ENCODE data around the gene LPAR5.

Gene LPAR5

DNA sequence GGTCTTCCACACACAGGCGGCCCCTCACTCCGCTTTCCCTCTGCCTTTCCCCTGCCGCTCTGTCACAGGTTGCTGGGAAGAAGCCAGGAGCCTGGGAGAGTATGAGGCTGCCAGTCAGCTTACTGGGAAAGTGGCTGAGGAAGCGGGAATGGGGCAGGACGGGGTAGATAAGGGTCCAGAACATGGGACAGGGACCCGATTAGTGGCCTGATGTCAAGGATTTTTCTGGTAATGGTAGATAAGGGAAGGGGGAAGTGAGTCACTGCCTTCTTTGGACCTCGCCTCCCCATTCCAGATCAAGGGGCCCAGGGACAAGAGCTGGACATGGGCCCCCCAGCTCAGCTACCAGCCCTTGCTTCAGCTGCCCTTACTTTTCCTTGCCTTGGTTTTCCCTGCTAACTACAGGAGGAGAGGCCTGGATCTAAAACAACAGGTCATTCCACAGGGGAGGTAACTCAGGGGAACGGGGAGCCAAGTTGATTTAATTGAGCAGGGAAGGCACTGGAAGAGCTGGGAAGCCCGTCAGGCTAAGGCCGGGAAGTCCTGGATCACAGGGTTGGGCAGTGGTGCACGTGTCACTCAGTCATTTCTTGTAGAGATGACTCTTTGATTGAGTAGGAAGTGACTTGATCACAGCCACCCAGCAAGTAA lies 3.5 kb upstream of the LPAR5 start:
- in situ Hi-C loops (cut with MboI; ENCODE audit: low sequenced_read_pairs): no loop called here

DNA sequence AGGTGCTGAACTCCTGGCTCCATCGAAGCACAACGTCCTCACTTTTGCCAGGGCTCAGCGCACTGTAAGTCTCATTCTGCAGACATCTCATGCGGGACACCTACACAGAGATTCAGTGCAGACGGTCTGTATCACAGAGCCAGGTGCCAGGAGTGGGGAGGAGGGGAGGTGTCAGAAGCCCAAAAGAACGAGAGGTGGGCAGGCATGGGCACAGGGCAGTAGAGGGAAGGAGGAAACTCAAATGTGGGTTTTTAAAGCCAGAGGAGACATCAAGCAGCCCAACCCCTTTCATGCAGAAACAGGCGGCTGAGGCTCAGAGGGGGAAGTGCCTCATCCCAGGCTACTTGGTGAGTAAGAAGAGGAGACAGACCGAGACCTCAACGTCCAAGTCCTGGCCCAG lies 2.5 kb upstream of the LPAR5 start:
- in situ Hi-C loops (cut with MboI; ENCODE audit: low sequenced_read_pairs): no loop called here

DNA sequence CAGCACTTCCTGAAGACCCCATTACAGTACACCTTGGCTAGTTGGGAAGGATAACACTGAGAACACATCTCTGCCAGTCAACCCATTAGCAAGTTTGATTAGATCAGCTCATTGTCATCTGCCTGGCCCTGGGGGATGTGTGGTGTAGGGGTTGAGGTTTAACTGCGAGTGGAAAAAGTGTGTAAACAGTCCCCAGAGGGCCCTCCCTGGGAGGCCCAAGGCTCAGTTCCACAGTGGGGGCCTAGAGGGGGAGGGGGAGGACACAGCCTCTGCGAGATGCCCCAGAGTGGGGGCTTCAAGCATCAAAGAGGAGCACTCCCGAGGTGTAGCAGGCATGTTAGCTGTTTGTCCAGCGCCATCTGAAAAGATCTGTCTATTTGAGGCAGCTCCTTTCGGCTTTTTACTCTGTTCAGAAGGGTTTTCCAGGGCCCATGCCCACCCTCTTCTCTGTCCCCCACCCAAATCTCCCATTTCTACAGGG lies 344 bp downstream of the LPAR5 start:
- in situ Hi-C loops (cut with MboI; ENCODE audit: low sequenced_read_pairs): no loop called here

DNA sequence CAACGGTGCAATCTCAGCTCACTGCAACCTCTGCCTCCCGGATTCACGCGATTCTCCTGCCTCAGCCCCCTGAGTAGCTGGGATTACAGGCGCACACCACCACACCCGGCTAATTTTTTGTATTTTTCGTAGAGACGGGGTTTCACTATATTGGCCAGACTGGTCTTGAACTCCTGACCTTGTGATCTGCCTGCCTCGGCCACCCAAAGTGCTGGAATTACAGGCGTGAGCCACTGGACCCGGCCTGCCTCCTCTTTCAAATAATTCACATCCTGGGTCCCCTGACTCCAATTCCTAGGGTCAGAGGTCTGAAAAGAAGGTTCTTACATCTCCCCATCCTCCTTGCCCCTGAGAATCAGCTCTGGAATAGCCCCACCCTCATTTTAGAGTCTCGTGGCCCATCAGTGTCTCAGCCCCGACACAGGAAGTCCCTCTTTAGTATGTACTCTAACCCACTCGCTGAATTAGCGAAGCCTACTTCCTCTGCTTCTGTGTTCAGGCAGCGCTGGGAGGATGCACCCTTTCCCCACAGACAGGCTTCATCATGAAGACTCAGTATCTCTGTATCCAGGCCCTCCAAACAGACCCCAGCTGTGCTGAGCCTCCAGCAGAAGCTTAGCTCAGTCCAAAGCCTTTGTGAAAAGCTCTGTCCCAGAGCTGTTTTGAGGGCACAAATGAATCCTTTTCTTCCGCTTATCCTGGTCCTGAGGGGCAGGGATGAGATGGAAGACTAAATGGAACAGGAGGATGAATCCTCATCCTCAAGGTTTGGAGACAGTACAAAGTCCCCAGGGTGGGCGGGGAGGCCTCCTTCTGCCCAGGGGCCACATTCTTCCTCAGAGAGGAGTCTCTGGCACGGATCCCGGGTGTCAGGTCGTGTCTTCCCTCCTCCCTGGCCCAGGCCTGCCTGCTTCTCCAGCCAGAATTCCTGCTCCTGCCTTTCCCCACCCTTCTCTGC lies 3.5 kb downstream of the LPAR5 start:
- in situ Hi-C loops (cut with MboI; ENCODE audit: low sequenced_read_pairs): no loop called here

DNA sequence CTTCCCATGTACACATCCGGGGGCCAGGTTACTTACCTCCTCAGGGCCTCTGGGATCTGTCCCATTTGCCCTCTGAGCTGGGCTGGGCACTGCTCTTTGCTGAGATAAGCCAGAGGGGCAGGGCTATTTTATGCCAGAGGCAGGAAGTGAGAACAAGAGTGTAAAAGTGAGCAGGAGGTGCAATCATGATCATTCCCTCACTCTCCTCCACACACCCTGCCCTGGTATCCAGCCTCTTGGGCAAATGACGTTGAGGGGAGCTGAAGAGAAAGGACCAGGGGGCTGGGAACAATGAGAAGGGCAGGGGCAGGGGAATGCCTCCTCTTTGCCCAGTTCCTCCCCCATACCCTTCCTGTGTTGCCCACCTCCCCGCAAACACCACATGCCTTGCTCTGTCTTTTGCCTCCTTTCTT lies 4.2 kb downstream of the LPAR5 start:
- in situ Hi-C loops (cut with MboI; ENCODE audit: low sequenced_read_pairs): no loop called here

DNA sequence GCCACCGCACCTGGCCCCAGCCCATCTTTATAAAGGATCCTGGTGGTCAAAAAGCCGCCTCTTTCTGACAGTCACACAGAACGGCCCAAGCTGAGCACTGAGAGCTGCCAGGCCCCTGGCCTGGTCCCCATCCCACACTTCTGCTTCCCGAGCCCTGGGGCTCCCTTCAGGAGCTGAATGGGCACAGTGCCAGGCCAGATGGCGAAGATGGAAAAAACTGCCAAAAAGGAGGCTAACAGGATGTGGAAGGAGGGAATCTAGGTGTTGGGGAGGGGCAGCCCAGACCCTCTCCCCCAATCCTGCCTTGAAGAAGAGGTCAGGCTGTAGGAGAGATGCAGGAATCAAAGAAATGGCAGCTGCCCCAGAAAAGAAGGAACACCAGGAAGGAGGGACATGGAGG lies 5.0 kb downstream of the LPAR5 start:
- in situ Hi-C loops (cut with MboI; ENCODE audit: low sequenced_read_pairs): no loop called here

DNA sequence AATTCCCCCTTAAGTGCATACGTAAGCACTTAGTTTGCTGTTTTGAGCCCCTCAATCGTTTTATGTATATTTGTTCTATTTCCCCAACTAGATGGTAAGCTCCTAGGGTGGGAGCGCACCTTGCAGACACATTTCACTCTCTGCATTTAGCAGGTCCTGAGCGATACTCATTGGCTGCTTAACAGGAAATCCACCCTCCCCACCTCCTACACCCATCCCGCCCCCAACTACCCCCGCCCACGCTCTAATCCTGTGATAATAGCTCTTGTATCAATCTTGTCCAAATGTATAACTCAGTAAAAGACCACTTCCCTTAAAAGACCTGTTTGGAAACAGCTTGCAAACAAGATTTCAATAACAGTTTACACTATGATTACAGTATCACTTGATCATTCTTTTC lies 8.1 kb downstream of the LPAR5 start:
- in situ Hi-C loops (cut with MboI; ENCODE audit: low sequenced_read_pairs): no loop called here

DNA sequence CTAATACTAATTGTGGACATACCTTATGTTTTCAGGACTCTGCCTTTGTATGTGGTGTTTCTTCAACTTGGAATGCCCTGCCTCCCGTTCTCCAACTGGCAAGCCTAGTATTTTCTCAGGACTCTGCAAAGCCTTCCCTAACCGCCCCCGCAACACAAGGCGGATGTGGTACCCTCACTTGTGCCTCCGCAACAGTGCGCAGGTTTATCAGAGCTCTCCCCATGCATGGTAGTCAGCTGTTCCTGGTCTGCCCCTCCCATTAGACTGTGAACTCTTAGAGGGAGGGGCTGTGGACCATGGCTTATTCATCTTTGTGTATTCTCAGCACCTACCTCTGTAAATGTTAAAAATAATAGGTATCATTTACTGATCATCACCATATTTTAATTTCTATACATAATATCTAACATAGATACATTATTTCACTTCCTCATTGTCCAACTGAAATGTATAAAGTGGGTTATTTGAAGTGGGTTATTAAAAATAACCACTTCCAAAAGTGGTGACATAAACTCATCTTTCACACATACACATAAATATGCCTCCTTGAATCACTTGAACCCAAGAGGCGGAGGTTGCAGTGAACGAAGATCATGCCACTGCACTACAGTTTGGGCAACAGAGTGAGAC lies 9.0 kb downstream of the LPAR5 start:
- in situ Hi-C loops (cut with MboI; ENCODE audit: low sequenced_read_pairs): no loop called here

DNA sequence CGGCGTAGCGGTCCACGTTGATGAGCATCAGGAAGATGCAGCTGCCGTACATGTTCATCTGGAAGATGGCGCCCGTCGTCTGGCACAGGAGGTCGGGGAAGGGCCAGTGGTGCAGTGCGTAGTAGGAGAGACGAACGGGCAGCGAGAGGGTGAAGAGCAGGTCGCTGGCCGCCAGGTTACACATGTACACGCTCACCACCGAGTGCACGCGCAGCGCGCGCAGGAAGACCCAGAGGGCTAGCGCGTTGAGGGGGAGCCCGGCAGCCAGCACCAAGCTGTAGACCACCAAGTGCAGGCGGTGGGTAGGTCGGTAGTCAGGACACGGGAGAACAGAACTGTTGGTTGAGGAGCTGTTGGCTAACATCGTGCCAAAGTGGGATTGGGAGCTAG lies 14.9 kb downstream of the LPAR5 start:
- in situ Hi-C loops (cut with MboI; ENCODE audit: low sequenced_read_pairs): no loop called here

DNA sequence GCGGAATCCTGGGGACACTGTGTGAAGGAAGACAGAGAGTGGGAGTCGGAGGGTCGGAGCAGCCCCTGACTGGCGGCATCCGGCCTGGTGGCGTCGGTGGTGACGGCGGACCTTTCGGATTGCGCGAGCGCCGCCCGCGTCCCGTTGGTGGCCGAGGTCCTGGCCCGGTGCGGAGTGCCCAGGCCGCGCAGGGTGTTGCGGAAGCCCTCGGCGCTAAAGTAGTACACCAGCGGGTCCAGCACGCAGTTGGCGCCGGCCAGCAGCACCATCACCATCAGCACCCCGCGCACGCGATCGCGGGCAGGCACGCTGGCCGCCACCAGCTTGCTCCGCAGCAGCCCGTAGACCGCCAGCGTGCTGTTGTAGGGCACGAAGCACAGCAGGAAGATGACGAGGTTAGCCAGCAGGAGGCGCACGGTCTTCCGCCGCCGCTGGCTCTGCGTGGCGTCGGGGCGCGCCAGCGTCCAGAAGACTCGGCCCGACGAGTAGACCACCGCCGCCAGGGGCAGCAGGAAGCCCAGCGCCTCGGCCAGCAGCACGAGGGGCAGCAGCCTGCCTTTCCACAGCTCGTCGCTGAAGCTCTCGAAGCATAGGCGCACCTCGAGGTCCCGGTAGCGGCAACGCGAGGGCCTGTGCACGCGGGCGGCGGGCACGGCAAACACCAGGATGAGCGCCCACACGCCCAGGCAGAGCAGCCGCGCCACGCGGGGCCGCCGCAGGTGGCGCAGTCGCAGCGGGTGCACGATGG lies 15.4 kb downstream of the LPAR5 start:
- in situ Hi-C loops (cut with MboI; ENCODE audit: low sequenced_read_pairs): no loop called here

DNA sequence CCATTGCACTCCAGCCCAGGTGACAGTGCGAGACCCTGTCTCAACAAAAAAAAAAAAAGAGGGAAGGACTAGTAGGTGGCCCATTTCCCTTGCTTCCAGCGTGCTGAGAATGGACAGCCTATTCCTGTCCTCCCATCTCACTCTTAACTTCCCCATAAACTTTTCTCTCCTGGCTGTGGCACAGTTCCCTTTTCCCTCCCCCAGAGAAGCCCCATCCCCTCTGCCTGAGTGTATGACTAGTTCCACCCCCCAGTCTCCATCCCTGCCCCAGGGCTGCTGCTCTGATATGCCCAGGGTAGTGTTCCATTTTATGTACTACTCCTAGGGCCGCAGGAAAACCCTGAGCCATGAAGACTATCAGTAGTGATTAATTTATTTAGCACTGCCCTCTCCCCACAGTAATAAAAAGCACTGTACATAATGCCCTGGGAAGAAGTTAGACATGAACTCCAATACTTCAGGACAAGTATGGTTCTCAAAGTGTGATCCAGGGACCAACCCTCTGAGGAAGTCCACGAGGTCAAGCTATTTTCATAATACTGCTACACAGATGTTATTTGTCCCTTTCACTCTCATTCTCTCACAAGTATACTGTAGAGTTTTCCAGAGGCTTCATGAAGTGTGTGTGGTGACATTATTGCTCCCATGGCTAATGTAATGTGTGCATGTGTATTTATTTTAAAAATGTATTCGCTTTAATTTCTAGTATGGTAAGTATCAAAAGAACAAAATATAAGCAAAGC lies 17.1 kb downstream of the LPAR5 start:
- in situ Hi-C loops (cut with MboI; ENCODE audit: low sequenced_read_pairs): loop anchor here (10.0 kb wide), 1 partner anchor 206 kb away; the partner anchor contains the start of genes GPR162 and P3H3

DNA sequence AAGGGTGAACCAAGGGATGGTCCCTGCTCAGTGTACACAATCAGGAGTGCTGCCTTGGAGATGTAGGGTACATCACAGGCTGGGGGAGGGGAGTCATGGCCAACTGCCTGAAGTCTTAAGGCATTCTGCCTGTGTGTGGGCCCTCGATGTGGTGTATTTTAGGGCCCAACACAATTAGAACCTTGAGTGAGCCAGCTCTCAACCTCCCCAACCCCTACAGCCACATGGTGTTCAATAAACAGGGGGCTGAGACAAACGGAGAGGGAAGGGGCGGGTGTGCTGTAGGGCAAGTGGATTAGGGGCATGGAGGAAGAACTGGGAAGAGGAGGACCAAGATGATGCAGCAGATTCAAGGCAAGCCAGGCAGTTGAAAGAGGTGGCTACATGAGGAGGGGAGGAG lies 20.0 kb downstream of the LPAR5 start:
- in situ Hi-C loops (cut with MboI; ENCODE audit: low sequenced_read_pairs): loop anchor here (10.0 kb wide), 1 partner anchor 209 kb away; the partner anchor contains the start of genes GPR162 and P3H3

DNA sequence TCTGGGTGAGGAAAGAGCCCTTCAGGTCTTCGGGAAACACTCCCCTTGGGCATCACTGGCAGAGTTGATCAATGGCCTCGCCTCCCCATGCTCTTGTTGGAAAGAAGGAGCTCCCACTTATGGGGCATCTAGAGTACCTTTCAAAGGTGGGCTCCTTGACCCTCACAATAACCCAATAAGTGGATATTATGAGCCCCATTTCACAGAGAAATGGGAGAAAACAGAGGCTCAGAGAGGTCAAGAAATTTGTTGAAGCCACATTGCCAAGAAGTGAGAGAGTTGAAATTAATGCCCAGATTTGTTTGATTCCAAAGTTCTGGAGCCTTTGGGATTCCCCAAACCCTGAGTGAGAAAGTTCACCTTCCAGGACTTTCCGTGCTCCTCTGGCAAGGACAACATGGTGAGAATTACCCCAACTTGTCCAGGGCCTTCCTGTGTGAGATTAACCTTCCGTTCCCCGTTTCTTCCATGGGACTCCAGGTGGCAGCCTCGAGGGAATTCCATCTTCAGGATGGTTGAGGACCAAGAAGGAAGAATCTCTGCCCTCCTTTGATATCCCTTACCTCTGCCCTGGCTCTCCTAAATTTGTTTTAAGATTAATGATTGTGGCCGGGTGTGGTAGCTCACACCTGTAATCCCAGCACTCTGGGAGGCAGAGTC lies 21.1 kb downstream of the LPAR5 start:
- in situ Hi-C loops (cut with MboI; ENCODE audit: low sequenced_read_pairs): loop anchor here (10.0 kb wide), 1 partner anchor 210 kb away; the partner anchor contains the start of genes GPR162 and P3H3

DNA sequence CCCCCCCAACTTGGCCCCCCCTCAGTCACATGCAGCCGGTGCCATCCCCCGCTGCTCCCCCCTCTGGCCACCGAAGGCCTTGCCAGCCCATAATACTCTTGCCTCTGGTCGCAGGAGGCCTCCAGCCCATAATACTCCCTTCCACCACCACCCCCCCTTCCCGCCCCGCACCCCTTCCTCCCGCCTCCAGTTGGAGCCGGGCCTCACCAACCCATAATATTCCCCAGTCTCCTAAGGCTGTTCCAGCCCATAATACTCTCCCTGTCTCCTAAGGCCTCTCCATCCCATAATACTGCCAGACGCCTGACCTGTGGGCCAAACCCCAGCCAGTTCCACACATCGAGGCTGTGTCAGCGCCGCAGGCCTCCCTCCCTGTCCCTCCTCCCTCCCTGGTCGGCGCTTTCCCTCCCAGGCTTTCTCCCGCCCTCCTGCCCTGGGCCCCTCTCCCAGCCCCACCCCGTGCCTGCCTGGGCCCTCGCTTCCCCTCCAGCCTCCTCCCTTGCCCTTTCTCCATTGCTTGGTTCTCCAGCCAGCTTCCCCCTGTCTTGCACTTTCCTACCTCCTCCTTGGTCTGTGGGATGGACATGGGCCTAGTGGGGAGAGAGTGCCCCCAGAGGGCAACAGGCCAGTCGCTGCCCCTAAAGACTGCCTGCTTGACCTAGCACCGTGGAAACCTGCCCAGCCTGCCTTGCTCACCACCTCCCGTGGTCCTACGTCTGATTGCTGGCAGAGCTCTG lies 21.8 kb downstream of the LPAR5 start:
- in situ Hi-C loops (cut with MboI; ENCODE audit: low sequenced_read_pairs): loop anchor here (10.0 kb wide), 1 partner anchor 211 kb away; the partner anchor contains the start of genes GPR162 and P3H3

DNA sequence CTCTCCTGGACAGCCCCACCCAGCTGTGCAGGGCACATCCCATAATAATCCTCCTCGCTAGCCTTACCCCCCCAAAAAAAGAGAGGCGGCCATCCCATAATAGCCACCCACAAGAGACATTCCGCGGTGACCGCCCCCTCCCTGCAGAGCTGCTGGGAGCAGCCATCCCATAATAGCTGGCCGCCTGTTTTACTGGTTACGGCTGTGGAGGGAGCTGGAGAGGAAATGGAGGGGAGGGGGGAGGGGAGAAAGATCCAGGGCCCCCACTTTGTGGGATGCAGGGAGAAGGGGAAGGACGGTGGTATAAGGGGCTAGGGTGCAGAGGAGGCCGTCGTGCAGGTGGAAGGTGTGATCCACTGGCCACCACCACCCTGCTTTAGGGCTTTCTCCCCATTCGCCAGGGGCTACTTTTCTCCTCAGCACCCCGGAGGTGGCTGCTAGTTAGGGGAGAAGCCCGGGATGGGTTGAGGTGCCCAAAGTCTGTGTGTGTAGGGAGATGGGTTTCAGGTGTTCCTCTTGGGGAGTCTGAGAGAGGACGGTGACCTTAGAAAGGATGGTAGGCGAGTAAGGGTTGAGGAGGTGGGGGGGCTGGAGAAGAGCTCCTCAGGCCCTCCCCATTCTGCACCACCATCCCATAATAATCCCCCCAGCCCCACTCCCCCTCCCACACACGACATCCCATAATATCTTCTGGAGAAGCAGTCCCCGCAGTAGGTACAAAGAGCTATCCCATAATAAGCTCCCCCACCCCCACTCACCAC lies 22.6 kb downstream of the LPAR5 start:
- in situ Hi-C loops (cut with MboI; ENCODE audit: low sequenced_read_pairs): loop anchor here (10.0 kb wide), 1 partner anchor 212 kb away; the partner anchor contains the start of genes GPR162 and P3H3

DNA sequence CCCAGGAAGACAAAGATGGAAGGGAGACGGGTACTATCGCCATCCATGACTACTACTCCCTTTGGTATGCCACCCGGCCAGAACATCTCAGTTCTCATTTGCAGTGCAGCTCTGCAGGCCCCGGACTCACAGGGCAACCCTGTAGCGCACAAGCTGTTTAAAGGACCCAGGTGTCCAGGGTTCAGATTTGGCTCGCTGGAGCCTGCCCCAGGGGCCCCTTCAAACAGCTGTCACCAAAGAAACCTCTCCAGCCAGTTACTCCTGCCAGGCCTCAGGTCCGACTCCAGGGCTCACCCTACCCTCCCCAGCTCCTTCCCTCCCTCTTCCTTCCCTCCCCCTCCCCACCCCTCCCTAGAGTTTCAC lies 23.1 kb downstream of the LPAR5 start:
- in situ Hi-C loops (cut with MboI; ENCODE audit: low sequenced_read_pairs): loop anchor here (10.0 kb wide), 1 partner anchor 212 kb away; the partner anchor contains the start of genes GPR162 and P3H3

DNA sequence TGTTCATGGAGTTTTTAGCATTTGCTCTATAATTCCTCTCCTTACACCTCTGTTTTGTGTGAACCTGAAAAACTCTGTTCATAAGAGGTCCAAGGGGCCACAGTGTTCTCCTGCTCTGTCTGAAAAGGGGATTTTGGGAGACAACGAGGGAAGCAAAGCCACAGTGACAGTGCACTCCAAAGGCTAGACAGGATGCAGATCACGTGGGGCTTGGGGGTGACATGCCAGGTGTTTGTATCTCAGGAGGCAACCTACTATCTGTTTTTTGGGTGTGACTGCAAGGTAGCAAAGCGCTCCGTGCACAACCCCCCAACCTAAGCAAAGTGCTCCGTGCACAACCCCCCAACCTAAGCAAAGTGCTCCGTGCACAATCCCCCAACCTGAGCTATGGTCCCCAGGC lies 23.5 kb downstream of the LPAR5 start:
- in situ Hi-C loops (cut with MboI; ENCODE audit: low sequenced_read_pairs): loop anchor here (10.0 kb wide), 1 partner anchor 213 kb away; the partner anchor contains the start of genes GPR162 and P3H3

Data from HL-60/S4 treated with retinoic acid at 250 ng/mL for 4 days and 3 days (cell line).